Karpas-422 (cell line): Measurements from ENCODE around the gene CPT1B. TPM values are rescaled to one million over a fixed set of nuclear protein-coding genes. Genes with fewer than 3 reads are reported as not detected.

Experiments
- total RNA-seq: library from RNA; depleted of rRNA; stranded (reverse); fragments of >200 nt; shearing (Covaris generic); gene quantifications from 2 replicates; pipeline ENCODE4 v1.2.3, GENCODE V29; 2014; ENCODE audit warnings: low replicate concordance; rRNA removed

The CPT1B gene
- total RNA-seq, 1 experiment from 2014 or later: 50.3 TPM

Other genes with a start within 250 kb of the CPT1B start
- gene PPP6R2, start 235.1 kb downstream of the CPT1B start, total RNA-seq: 32.9 and 78.0 TPM in 2 replicates
- 33.5 and 91.5 TPM in 2 replicates for gene SBF1, start 103.4 kb downstream of the CPT1B start, total RNA-seq
- gene ADM2, start 96.9 kb downstream of the CPT1B start, total RNA-seq: 0.79 and 1.4 TPM in 2 replicates
- 0.93 and 3.9 TPM in 2 replicates for gene MIOX, start 91.6 kb downstream of the CPT1B start, total RNA-seq
- 19.2 and 21.4 TPM in 2 replicates for gene LMF2, start 70.7 kb downstream of the CPT1B start, total RNA-seq
- gene NCAPH2, start 70.2 kb downstream of the CPT1B start, total RNA-seq: 24.6 and 53.5 TPM in 2 replicates
- 1.1 and 14.2 TPM in 2 replicates for gene SCO2, start 52.8 kb downstream of the CPT1B start, total RNA-seq
- 1.8 and 5.0 TPM in 2 replicates for gene TYMP, start 48.4 kb downstream of the CPT1B start, total RNA-seq
- 4.5 and 9.8 TPM in 2 replicates for gene KLHDC7B, start 32.5 kb downstream of the CPT1B start, total RNA-seq
- gene SYCE3, start 15.5 kb downstream of the CPT1B start, total RNA-seq: not detected in 2 replicates
- 52.8 and 77.8 TPM in 2 replicates for gene CHKB, start 4.4 kb upstream of the CPT1B start, total RNA-seq
- 1.3 and 1.6 TPM in 2 replicates for gene MAPK8IP2, start 22.4 kb upstream of the CPT1B start, total RNA-seq
- gene ARSA, start 49.7 kb upstream of the CPT1B start, total RNA-seq: 24.3 and 41.1 TPM in 2 replicates
- gene SHANK3, start 94.4 kb upstream of the CPT1B start, total RNA-seq: 0.04 TPM in 1 of 2 replicates, not detected in the other
- gene ACR, start 159.8 kb upstream of the CPT1B start, total RNA-seq: not detected in 2 replicates
- 26.4 and 26.8 TPM in 2 replicates for gene RABL2B, start 205.2 kb upstream of the CPT1B start, total RNA-seq